Putamen (tissue), 1 donor: ENCODE measurements around the gene C2CD4A.

ENCODE experiments used
- DNase-seq: peaks from one replicate; pipeline ENCODE4 v3.0.0-alpha.2; 2016; ENCODE audit warnings: low spot score

Gene C2CD4A

DNA sequence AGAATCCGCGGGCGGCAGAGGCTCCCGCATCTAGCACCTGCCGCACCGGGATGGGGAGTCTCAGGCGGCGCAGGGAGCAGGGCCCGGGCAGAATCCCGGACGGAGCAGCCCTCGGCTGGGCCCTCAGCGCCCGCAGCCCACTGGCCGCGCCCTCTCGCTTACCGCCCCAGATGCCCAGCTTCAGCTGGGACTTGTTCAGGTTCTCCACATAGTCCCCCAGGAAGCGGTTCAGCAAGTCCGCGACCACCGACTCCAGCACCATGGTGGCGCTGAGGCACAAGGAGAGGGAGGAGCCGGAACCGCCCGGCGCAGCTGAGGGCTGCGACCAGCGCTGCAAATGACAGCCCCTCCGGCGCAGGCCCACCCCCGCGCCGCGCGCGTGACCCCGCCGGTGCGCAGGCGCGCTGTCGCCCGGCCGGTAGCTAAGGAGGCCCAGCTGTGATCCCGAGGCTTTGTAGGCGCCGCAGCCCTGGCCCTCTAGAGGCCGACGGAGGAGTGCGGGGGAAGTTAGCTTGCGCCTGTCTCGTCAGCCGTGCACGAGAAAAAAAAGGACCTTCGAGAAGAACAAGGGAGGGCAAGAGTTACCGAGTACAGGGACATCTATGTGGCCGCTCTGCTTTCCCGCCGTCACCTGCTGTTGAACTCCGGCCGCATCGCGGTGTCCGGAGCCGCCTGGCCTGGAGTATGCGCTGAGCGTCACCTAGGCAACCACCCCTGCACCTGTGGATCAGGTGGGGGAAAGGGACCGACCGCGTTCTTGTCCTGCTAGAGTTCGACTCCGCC, 6.5 kb upstream of the C2CD4A start, which contains the start of gene VPS13C:
Gene VPS13C, minus strand, starts transcription at position 335 of the 783 bp plus-strand sequence. Its CDS starts 73 bp downstream, at position 262.
- DNase-seq: peak; percentile 94

DNA sequence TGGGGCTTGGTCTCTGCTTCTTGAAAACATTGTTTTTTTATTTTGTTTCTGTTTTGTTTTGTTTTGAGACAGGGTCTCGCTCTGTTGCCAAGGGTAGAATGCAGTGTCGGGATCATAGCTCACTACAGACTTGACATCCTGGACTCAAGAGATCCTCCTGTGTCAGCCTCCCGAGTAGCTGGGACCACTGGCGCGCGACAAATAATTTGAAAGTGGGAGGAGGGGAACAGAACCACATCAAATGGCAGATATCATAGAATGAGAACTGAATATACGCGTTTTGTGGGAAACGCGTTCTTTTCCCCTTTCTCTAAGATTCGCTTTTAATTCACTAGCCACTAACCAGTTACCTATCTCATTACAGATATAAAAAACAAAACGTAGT, 5.9 kb upstream of the C2CD4A start:
- DNase-seq: no peak

DNA sequence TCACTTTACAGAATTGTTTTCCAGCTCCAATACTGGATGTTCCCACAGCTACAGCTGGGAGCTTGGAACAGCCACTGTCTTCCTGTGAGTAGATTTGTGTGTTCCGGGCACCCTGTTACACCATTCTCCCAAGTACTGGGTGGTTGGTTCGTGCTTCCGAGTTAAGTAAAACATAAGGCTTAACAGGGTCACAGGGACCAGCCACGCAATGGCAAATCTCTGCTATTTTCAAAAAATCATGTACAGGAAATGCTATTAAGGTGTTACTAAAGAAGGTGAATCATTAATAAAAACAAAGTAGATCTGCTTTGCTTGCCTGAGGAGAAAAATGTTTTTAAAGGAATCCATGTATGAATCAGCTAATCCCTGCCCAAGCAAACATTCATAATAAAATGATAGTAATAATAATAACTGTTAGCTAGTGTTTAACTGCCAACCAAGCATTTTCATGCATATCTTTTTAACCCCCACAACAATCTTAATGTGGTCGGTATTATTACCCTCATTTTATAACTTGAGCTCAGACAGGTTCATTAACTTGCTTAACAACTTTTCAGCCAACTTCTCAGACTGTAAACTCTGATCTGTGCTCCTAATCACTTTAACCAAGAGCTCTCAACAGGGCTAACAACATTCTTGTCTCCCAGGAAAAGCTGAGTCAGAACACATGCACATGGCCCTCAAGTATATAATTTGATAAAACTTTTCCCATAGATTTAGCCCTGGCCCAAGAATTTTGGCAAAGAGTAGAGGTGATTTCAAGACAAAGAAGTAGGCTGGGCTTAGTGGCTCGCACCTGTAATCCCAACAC, 2.7 kb upstream of the C2CD4A start:
- DNase-seq: no peak

DNA sequence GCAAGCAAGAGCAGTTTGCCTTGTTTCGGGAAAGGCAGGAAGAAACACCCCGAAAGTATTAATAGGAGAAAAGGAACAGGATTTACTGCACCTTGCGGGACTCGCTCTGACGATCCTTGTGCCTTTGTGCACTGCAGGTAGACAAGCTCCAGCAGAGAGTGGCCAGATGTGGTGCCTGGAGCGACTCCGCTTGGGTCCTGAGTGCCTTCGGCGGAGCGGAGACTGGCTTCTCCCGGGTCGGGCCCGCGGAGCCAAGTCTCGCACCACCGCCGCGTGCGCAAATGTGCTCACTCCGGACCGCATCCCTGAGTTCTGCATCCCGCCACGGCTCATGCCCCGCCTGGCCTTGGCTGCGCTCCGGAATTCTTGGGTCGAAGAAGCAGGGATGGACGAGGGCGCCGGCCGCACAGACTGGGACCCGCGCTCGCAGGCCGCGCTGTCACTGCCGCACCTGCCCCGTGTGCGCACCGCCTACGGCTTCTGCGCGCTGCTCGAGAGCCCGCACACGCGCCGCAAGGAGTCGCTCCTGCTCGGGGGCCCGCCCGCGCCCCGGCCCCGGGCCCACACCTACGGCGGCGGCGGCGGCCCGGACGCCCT, 769 bp downstream of the C2CD4A start:
- no peak for DNase-seq

DNA sequence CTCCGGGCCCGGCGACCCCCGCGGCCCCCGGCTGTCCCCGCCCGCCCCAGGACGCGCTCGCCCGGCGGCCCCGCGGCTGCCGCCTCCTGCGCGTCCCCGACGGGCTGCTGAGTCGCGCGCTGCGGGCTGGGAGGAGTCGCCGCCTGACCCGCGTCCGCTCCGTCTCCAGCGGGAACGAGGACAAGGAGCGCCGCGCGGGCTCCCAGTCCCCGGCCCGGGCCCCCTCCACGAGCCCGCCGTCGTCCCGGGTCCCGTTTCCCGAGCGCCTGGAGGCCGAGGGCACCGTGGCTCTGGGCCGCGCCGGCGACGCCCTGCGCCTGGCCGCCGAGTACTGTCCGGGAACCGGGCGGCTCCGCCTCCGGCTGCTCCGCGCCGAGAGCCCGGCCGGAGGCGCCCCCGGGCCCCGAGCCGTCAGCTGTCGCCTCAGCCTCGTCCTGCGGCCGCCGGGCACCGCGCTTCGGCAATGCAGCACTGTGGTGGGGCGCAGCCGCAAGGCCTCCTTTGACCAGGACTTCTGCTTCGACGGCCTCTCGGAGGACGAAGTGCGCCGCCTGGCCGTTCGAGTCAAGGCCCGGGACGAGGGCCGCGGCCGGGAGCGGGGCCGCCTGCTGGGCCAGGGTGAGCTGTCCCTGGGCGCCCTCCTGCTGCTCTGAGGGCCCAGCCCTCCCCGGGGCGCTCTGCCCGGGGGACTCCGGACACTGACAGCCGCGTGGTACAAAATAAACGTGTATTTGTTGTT, 1.5 kb downstream of the C2CD4A start:
- no peak for DNase-seq

DNA sequence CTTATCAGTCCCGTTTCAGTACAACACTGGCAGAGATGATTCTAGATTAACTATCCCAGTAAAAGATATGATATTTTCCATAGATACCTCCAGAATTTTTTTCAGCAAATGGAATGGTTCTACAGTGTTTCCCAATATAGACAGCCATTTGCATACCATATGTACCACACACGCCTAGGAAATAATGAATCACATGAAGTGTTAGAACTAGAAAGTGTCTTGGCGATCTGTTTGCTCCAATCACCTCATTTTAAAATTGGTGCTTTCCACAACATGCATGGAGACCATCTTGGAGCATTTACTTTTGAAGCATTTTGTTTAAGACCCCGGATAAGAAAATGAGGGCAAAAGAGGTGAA, 2.0 kb downstream of the C2CD4A start:
- no peak for DNase-seq

DNA sequence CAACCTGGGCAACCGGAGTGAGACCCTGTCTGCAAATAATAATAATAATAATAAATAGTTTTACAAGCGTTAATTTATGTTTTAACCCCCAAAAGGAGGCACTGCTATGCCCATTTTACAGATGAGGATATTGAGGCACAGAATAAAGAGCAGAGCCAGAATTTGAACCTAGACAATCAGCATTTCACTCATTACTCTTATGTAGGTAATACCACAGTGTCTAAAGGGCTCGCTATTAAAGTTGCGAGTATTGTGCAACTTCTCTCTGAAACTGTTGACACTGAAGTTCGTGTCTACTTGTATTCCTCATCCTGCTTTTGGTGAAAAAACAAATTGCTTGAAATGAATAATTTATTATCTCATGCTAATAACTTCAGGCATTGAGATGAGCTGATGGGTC, 2.8 kb downstream of the C2CD4A start:
- DNase-seq: no peak

DNA sequence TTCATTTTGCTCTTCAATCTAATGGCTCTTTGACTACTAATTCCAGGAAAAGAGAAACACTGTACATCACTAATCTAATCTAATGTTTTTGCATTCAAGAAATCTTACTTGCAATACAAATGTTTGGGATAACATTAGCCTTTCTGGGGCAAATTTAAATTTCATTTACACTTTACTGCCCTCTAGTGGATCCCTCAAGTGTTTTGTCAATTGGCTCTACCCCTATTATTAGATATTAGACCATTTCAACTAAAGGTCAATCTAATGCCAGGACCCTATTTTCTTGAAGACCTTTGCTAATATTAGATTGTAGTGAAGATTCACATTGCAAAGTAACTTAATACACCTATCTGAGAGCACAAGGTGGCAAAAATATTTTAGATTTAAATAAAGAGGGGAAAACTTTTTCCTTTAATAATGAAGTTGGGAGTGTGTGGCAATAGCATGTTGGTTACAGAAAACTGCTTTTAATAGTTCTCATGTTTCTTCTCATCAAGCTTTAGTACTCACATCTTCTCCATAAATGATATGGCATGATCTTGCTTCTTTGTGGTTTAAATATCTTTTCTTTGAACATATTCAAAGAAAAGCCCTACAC, 5.0 kb downstream of the C2CD4A start:
- no peak for DNase-seq

DNA sequence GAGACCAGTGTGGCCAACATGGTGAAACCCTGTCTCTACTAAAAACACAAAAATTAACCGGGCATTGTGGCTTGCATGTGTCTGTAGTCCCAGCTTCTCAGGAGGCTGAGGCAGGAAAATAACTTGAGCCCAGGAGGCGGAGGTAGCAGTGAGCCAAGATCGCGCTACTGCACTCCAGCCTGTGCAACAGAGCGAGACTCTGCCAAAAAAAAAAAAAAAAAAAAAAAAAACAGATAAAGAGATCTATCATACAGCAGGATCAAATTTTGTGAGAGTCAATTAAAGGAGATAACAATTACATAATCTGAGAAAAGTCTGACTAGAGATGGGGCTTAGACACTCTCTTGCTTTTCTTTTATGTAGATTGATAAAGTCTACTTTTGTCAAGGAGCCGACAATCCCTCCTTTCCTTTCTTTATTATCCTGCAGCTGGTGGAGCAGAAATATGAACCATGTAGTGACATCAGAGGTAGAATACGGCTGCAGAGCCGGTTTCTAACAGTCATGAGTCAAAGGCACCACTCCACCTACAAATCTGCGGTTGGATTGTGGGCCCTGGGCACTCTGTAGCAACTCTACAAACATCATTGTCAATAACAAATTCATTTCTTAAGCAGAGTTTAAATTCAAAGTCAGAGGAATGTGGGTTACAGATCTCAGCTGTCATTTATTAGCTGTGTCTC, 9.0 kb downstream of the C2CD4A start:
- no peak for DNase-seq

DNA sequence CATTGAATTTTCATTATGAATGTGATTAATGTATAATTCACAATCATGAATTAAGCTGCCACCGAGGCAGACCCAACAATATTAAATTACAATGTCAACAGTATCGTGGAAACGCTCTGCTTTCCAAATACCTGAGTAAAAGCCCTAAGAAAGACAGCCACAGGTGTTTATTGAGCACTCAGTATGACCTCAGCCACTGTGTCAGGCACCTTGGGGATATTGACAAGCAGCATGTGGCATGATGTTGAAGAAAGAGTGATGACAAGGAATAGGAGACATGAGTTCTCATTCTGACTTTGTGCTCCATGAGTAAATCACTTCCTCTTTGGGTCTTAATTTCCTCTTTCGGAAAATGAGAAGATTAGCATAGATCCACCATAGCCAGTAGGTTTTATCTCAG, 12.8 kb downstream of the C2CD4A start:
- no peak for DNase-seq

DNA sequence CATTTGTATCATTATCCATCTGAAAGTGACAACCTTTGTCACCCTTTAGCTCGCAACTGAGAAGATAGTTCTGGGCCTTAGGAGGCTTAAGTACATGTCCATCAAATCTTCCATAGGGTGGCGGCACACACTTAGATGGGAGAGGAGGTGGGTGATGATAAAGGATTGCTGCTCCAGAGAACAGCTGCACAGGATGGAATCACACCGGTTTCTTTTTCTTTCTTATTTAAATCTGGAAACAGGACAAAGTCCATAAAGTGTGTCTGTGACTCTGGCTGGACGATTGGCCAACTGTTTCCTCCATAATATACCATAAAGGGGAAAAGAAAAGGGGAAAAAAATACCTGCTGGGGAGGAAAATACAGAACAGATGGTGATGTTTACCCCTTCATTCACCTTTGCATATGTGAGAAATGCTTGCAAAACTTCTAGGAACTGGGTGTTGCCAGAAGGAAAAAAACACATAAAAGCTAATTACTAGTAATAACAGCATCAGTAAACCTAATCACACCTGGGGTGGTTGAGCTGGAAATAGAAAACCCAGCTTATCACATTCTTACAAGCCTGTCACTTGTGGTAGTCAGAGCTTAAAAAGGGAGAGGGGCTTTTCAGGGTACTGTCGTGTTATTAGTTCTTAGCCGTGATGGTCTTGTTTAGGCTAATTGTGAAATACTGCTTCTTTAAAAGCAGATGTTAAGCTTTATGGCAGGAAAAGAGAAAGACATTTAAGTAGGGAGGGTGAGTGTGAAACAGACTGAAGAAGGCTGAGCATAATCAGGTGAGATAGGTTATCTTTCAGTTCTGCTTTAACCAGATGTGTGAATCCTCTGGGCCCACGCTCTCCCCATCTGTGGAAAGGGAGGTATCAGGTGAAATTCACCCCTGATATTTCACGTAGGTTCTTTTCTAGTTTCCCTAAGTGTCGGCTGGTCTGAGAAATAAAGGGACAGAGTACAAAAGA, 16.7 kb downstream of the C2CD4A start:
- DNase-seq: no peak

DNA sequence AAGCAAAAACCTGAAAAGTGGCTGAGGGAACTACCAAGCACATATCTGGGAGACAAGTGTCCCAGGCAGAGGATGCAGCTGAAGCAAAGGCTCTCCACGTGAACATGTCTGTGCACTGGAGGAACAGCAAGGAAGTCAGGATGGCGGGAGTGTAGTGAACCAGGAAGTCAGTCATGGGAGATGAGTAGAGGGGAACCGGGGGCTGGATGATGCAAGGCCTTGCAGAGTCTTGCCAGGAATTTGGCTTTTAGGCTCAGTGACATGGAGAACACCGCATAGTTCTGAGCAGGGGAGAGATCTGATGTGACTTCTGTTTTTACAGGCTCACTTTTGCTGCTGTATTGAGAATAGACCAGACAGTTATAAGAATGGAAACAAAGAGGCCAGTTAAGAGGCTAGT, 19.0 kb downstream of the C2CD4A start:
- no peak for DNase-seq

DNA sequence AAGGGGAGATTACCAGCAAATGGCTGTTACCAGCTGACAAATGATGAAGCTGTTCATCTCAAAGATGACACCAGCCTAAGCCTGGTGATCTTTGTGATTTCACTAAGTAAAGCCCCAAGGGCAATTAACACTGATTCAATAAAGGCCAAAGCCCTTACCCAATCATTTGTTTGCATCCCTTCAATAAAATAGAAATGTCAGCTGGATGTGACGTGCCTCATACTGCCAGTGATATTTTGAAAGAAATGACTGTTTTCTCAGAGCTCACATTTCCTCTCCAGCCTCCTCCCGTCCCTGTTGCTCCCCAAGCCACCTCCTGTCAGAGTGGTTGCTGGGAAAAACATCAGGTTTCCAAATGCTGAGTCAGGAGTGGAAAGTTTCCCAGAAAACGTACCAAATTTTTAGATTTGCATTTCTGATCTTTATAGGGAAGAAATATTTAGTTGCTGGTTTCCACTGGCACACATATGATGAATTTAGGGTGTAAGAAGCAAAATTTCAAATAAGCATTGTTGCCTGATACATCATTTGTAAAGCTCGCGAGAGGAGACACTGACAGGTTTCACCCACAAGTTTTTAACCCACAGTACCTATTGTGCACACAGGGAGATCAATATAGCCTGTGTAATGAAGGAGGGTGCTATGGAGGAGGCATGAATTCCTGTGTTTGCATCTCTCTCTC, 21.0 kb downstream of the C2CD4A start:
- DNase-seq: no peak

DNA sequence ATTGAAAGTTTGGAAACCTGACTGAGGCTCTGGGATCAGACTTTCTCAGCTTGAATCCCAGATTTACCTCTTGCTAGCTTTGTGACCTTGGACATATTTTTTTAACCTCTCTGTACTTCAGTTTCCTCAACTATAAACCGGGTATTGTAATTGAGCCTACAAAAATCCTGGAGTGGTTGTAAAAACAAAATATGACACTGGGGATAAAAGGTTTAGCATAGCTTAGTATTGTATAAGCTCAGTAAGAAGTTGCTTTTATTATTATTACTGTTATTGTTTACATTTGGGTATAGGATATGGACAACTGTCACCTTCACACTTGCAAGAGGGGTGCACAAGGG, 21.5 kb downstream of the C2CD4A start:
- DNase-seq: no peak

DNA sequence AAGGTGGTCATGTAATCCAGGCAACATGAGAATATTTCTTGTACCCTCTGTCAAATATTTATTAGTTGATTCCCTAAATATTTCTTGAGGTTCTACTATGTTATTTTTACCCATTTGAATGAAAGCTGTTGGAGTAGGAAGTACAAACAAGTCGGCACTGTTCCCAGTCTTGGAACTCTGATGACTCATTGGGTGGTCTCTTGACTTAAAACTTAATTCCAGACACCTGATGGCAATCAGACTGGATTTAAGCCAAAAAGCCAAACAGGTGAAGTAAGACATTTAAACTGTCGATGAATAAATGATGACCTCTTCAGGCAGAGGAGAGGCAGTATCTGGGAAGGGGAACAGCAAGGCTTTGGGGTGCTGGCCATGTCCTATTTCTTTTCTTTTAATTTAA, 22.8 kb downstream of the C2CD4A start:
- no peak for DNase-seq

DNA sequence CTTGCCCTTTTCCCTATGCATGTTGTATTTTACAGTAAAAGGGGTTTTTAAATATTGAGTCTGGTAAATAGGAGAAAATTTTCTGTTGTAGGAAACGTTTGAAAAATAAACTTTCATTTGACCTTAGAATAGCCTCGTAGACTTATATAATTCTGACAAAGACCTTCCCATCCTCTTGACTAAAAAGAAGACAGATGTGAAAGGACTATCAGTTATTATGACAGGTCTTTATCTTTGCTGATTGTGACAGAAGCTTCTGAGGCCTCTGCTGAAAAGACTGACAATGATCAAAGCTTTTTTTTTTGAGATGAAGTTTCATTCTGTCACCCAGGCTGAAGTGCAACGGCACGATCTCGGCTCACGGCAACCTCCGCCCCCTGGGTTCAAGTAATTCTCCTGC, 24.2 kb downstream of the C2CD4A start:
- DNase-seq: no peak

DNA sequence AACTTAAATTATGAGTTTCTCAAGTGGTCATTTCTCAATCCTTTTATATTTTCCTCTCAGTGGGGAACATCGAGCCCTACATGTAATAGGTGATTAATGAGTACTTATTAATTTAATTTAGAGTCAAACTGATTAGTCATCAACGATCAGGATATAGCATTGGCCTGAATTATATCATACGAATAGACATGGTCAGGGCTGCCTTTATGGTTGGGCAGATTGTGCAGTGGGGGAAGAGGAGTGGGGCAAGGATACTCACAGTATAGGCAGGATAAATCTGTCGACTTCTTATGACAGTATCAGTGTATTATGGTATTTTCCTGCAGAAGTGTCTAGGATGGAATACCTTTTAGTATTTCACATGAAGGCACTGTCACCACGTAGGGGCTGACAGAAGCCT, 27.0 kb downstream of the C2CD4A start:
- DNase-seq: no peak

DNA sequence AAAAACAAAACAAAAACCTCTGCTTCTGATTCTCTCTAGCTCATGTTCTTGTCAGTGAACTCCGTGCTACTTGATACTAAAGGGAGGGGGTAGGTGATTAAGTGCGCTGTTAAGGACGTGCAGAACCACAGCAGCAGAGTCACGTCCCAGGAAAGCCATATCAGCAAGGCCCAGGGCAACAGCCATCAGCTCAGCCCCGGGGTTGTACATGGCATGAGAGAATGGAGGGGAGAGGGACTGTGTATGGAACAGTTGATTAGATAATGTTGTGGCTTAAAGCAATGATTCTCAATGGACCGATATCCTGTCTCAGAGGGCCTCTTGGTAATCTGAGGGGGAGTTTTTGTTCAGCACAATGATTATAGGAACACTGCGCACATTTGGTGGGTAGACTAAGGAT, 27.6 kb downstream of the C2CD4A start:
- no peak for DNase-seq

DNA sequence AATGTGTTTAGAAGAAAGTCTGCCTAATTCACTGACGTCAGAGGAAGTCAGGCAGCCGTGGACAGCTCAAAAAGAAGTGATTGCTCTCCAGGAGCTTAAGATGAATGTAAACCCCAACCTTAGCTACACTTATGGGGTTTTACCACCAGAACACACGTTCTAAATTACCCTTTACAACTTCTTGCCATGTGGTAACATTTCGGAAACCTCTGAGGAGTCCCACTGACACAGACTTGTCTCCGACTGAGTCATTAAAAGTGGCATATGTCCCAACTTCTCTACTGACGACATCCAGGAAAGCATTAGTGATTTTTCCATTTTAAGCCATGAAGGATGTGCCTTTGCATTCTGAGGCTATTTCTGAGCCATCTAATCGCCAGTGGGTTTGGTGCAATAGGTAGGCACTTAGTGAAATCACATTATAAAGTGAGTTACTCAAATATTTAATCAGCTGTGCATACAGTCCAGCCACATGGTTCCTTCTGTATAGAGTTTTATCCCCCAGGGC, 32.4 kb downstream of the C2CD4A start:
- DNase-seq: no peak

DNA sequence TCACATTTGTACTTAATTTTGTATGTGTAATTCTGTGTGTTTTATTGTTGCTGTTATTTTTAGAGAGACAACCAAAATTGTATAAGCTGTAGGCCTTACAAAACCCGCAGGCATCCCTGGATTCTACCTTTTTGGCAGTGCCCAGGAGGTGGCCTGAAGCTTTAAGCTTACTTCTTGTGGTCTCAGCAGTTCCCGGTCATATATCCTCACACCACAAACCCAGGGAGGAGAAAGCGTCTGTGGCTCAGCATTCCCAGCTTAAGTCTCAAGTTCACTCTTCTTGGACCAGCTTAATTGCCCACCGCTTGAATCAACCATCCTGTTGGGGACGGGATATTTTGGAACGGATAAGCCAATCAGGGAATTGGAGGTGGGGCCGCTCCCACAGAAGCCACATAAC, 36.7 kb downstream of the C2CD4A start:
- no peak for DNase-seq
